NCI-H2107 treated with DMSO at 0.1 percent for 48 hours (cell line): ENCODE measurements around the gene B4GALT3.

ENCODE experiments used
- DNase-seq: peaks from one replicate; lab custom pipeline; 2025; ENCODE audit not compliant: unreplicated experiment; lab: John Stamatoyannopoulos, UW

Gene B4GALT3

DNA sequence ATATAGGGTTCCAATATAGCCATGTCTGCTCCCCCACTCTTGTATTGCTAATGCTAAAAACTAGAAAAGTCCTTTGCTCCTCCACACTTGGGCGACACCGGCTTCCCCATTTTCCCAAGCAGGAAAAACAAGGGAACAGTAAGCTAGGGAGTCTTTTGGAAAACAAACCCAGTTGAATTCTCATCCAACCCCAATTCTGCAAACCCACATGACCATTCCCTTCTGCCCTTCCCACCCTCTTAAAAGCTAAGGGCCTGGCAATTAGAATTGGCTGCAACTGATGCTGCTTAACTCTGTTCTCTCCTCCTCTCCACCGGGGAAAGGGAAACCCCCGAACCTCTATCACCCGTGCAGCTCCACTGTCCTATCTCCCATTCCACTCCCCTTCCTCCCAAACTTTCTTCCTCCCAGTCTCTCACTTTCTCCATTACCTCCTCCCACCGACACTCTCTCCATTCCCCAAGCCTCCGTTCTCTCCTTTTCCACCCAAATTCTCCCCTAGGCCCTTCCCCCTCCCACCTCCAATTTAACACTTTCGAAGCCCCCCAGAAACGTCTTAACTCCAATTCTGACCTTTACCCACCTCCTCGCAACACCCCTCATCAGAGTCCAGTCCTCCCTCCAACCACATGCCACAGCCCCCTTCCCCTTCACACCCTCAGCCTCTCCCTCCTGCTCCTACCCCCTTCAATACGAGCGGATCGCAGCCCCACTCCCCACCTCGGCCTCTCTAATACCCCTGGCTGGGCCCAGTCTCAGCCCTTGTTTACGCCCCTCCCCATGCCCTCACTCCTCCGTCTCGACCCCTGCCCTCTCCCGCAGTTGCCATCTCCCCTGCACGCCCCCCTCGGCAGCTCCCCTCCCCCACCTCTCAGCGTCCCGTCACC, 45.5 kb downstream of the B4GALT3 start:
- DNase-seq = no peak

DNA sequence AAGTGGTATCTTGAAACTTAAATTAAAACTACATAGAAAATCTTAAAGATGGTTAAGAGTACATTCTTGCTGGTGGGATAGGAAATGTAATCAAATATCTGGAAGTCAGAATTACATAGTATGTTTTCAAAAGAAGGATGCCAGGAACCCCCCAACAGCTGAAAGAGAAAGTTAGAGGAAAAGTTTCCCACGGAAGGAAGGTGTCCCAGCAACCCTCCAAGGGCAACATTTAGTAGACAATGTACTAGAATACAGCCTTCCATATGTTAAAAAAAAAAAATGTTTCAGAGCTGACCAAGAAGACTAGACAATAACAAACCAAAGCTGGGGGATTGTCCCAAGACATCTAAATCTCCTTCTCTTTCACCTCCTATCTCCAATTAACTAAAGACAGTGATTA, 47.0 kb downstream of the B4GALT3 start:
- no peak for DNase-seq

DNA sequence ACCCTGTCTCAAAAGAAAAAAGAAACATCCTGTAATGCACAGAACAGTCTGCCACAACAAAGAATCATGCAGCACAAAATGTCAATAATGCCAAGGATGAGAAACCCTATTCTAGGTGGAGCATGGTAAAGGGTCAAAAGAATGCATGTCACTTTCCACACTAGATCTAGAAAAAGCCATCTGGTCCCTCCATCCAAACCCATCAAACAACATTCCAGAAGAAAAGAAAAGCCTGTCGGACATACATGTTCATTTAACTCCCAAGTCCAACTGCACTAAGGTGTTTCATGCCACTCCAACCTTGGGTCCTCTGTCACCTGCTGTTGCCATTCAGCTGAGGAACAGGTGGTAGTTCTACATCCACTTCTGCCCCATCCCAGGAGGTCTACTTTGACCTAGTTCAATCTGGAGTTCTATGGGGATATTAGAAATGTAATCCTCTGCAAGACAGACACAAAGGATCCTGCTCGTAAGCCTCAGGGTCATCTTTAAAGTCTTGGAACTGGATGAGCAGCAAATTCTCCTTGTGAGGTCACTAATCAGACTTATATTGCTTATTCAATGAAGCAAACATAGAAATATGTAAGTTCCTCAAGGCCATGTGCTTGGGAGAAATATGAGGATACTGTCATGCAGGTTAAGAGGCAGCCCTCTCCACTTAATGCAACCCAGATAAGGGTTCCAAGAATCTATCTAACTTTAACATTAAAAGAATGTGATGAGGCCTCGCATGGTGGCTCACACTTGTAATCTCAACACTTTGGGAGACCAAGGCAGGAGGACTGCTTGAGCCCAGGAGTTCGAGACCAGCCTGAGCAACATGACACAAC, 48.5 kb downstream of the B4GALT3 start:
- DNase-seq = no peak

DNA sequence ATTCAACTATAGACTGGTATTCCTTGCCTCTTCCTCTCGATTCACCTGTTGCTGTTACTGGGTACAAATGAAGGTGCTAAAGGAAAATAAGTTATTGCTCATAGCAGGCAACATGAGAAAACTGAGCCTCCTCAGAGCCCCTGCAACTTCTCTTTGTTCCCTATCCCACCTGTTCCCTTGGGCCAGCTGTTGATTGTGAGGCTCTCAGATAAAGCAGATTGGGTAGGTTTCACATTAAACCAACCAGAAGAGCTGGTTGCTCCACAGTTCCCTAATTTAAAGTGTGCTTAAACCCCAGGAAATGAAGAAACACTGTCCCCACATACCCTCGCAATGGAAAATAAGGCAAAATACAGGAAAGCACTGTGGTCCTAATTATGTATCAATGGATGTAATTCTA, 49.7 kb downstream of the B4GALT3 start:
- DNase-seq = no peak

DNA sequence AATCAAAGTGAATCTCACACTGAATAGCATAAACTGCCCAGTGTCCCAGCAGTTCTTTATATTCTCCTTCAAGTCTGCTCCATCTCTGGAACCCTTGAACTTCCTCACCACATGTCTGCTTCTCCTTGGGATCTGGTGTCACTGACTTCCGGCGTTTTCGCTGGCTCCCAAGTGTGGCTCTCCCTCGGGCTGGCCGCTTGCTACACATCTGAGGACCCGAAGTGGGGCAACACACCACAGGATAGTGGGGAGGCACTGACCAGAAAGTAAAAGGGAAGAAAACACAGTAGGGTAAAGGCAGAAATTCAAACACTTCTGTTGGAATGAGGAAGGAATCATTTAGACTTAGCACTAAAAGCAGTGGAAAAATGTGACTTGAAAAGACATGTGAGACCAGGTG, 54.3 kb downstream of the B4GALT3 start:
- DNase-seq = no peak

DNA sequence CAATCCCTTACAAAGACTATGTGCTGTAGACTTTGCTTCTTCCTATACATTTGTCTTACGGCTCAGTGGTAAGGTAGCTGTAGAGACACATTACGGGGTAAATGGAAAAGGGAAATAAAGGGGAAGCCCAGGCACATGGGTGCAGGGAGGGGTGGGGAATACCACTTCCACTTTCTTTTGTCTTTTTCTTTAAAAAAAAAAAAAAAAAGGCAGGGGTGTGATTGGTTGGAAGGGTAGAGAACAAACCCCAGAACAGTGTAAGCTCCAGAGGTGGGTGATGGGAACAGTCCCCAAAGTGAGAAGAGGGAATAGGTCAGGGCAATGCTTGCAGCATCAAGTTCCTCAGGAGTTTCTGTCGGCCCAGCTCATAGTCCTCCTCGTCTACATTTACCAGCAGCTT, 55.5 kb downstream of the B4GALT3 start:
- DNase-seq = no peak
